IMR-90 (cell line): ENCODE results near the gene ZFAND4. TPM values are rescaled to one million over a fixed set of nuclear protein-coding genes. Genes with fewer than 3 reads are reported as not detected.
A peak's percentile ranks its signal among the peaks of the same experiment; 100 is the strongest.

Experiments used
- ATAC-seq: fragments of 200-7000 bp; cut with Tn5 transposase; 2 replicates; pipeline ENCODE4 v1.9.1; 2020; ENCODE audit warnings: low read depth, mild to moderate bottlenecking, moderate library complexity
- BruUV-seq: library from RNA; stranded (reverse); fragments of 400-500 nt; replicated peaks from 2 replicates; lab custom pipeline; 2021; lab: Mats Ljungman, UMichigan
- CTCF ChIA-PET: fragments of 300-600 bp; formaldehyde crosslinking; extraction: SDS; loops from one replicate; lab custom pipeline; 2021; ENCODE audit warnings: antibody characterized with exemption; lab: Yijun Ruan, JAX
- POLR2A ChIA-PET: fragments of 300-600 bp; sonication (Branson Sonifier 250); formaldehyde crosslinking; loops from one replicate; lab custom pipeline; 2022; ENCODE audit warnings: antibody characterized with exemption; ENCODE audit not compliant: unreplicated experiment; lab: Charles Lee
- DNase-seq: peaks from one replicate; pipeline ENCODE4 v3.0.0; 2013
- H2AFZ ChIP-seq: replicated peaks from 2 replicates; pipeline ENCODE3; 2013; ENCODE audit warnings: low read length, mild to moderate bottlenecking; ENCODE audit not compliant: poor library complexity
- H2AK5ac ChIP-seq: 2 replicates; pipeline ENCODE4 v1.6.1; 2013; ENCODE audit warnings: low read depth, low read length, inconsistent platforms
- H2AK9ac ChIP-seq: replicated peaks from 2 replicates; pipeline ENCODE3; 2013; ENCODE audit warnings: mild to moderate bottlenecking, low read depth, low read length, moderate library complexity; ENCODE audit not compliant: poor library complexity
- H2BK120ac ChIP-seq: 2 replicates; pipeline ENCODE4 v1.6.1; 2013; ENCODE audit warnings: low read depth, low read length, inconsistent platforms
- H2BK15ac ChIP-seq: 3 replicates; pipeline ENCODE4 v1.6.1; 2013; ENCODE audit warnings: low read depth, low read length, inconsistent platforms
- H2BK20ac ChIP-seq: 2 replicates; pipeline ENCODE4 v1.6.1; 2013; ENCODE audit warnings: low read depth, mild to moderate bottlenecking, inconsistent platforms, low read length, moderate library complexity
- H2BK5ac ChIP-seq: 2 replicates; pipeline ENCODE4 v1.6.1; 2013; ENCODE audit warnings: mild to moderate bottlenecking, low read depth, low read length, inconsistent platforms; ENCODE audit not compliant: poor library complexity, severe bottlenecking
- H3K14ac ChIP-seq: replicated peaks from 2 replicates; pipeline ENCODE4 v1.6.1; 2013; ENCODE audit warnings: low read depth, low read length, inconsistent platforms
- H3K18ac ChIP-seq: 2 replicates; pipeline ENCODE4 v1.6.1; 2013; ENCODE audit warnings: low read depth, low read length, control low read depth
- H3K23ac ChIP-seq: 2 replicates; pipeline ENCODE4 v1.6.1; 2013; ENCODE audit warnings: low read depth, low read length, inconsistent platforms
- H3K27ac ChIP-seq: 2 replicates; pipeline ENCODE4 v1.5.1; 2013; ENCODE audit warnings: mild to moderate bottlenecking, control low read depth, low read length; ENCODE audit not compliant: insufficient read depth
- H3K27me3 ChIP-seq: 2 replicates; pipeline ENCODE4 v1.6.1; 2013; ENCODE audit warnings: low read length; ENCODE audit not compliant: control insufficient read depth, insufficient read depth
- H3K36me3 ChIP-seq: 2 replicates; pipeline ENCODE4 v1.6.1; 2013; ENCODE audit warnings: low read length, mixed read lengths; ENCODE audit not compliant: control insufficient read depth, insufficient read depth
- H3K4ac ChIP-seq: 2 replicates; pipeline ENCODE4 v1.6.1; 2013; ENCODE audit warnings: low read depth, low read length, inconsistent platforms
- H3K4me1 ChIP-seq: 2 replicates; pipeline ENCODE4 v1.6.1; 2013; ENCODE audit warnings: low read length, mixed read lengths; ENCODE audit not compliant: control insufficient read depth, insufficient read depth
- H3K4me2 ChIP-seq: 2 replicates; pipeline ENCODE4 v1.6.1; 2013; ENCODE audit warnings: low read depth, mild to moderate bottlenecking, control low read depth, low read length, moderate library complexity
- H3K4me3 ChIP-seq: 2 replicates; pipeline ENCODE4 v1.5.1; 2013; ENCODE audit warnings: low read depth, mild to moderate bottlenecking, control low read depth, low read length, moderate library complexity; ENCODE audit not compliant: insufficient read depth
- H3K56ac ChIP-seq: 2 replicates; pipeline ENCODE4 v1.6.1; 2013; ENCODE audit warnings: low read length, inconsistent platforms; ENCODE audit not compliant: insufficient read depth; ENCODE audit errors: extremely low read depth
- H3K79me1 ChIP-seq, 2 experiments: 2 replicates each; pipeline ENCODE4 v1.6.1; 2013; ENCODE audit warnings: low read length in 2 of 2, inconsistent platforms in 1 of 2, low read depth in 1 of 2
- H3K9ac ChIP-seq: 2 replicates; pipeline ENCODE4 v1.6.1; 2013; ENCODE audit warnings: low read depth, low read length, control low read depth
- H3K9me1 ChIP-seq: 2 replicates; pipeline ENCODE4 v1.6.1; 2013; ENCODE audit warnings: low read length, inconsistent platforms; ENCODE audit not compliant: insufficient read depth
- H3K9me3 ChIP-seq: 2 replicates; pipeline ENCODE4 v1.6.1; 2013; ENCODE audit warnings: low read length; ENCODE audit not compliant: control insufficient read depth, insufficient read depth
- H4K20me1 ChIP-seq: 2 replicates; pipeline ENCODE4 v1.6.1; 2013; ENCODE audit warnings: low read length, inconsistent platforms; ENCODE audit not compliant: insufficient read depth
- H4K5ac ChIP-seq: 2 replicates; pipeline ENCODE4 v1.6.1; 2013; ENCODE audit warnings: mild to moderate bottlenecking, low read depth, low read length, control low read depth
- H4K8ac ChIP-seq, 2 experiments: 2 replicates each; pipeline ENCODE4 v1.6.1; 2013; ENCODE audit warnings: low read depth in 2 of 2, low read length in 2 of 2, control low read depth in 1 of 2, inconsistent platforms in 1 of 2
- H4K91ac ChIP-seq: 2 replicates; pipeline ENCODE4 v1.6.1; 2013; ENCODE audit warnings: low read depth, low read length, inconsistent platforms; ENCODE audit not compliant: insufficient read depth
- FOS ChIP-seq: fragments of 150-350 bp; IDR thresholded peaks from 2 replicates; pipeline ENCODE4 v1.6.1; 2016; ENCODE audit warnings: low read depth, low read length
- RAD21 ChIP-seq: IDR thresholded peaks from 2 replicates; pipeline ENCODE4 v1.6.1; 2012; ENCODE audit warnings: low read length, improper control_type of control experiment
- WGBS, 2 experiments: methylation state at CpG; one replicate each; pipeline versions ENCODE4 v1.1.5 to v1.1.7; 2013; ENCODE audit warnings: missing lambda C conversion rate in 2 of 2; ENCODE audit not compliant: insufficient read length in 1 of 2; ENCODE audit errors: extremely low coverage in 2 of 2; 5-methylcytosine and 5-hydroxymethylcytosine counted together
- dilution Hi-C: fragments of 300-500 bp; cut with HindIII; formaldehyde crosslinking; loops from one replicate; pipeline ENCODE4 v1.14.3; 2018; ENCODE audit warnings: low sequenced_read_pairs; ENCODE audit not compliant: unreplicated experiment
- in situ Hi-C: fragments of 300-500 bp; cut with MboI; formaldehyde crosslinking; loops from 3 replicates; pipeline ENCODE4 v1.14.3; 2019; ENCODE audit warnings: low sequenced_read_pairs, inconsistent platforms, mixed read lengths
- intact Hi-C: fragments of 100-400 bp; cut with micrococcal nuclease; formaldehyde crosslinking; loops from 2 replicates; pipeline ENCODE4 v1.10.0; 2022
- polyA plus RNA-seq, 3 experiments: library from polyadenylated mRNA; depleted of rRNA; stranded (reverse); fragments of >200 nt; gene quantifications; 2 replicates each; pipeline ENCODE4 v1.2.3, GENCODE V29; 2012; ENCODE audit warnings: low replicate concordance in 1 of 3
- total RNA-seq: library from RNA; depleted of rRNA; stranded (reverse); fragments of >200 nt; gene quantifications from 2 replicates; pipeline ENCODE4 v1.2.3, GENCODE V29; 2012

ZFAND4 gene
- total and polyA plus RNA-seq, 2 of the 4 experiments (the other 2 are of a cell fraction) = 2.0 to 3.4 TPM

- H4K5ac ChIP-seq = no peak overlapping the region
- in situ Hi-C loops (no loop called here), dilution Hi-C loops (no loop called here), intact Hi-C loops (no loop called here)
- peak; percentile 29 for DNase-seq
- no peak overlapping the region for H2AFZ ChIP-seq
- no peak overlapping the region for H3K4me2 ChIP-seq
- H4K91ac ChIP-seq = no peak overlapping the region
- WGBS, 2 experiments = 67% methylated on average over 1 of the region's 3 CpGs; no CpG with 5 or more reads in 1 of the 2 experiments
- peaks cover 5% of the 10 kb centered on the region; the same call in 1 of the 2 replicates for H4K20me1 ChIP-seq
- no peak overlapping the region for H3K27ac ChIP-seq
- H2AK5ac ChIP-seq = no peak overlapping the region
- no peak overlapping the region for H3K4ac ChIP-seq
- H3K36me3 ChIP-seq = no peaks in the 10 kb centered on the region
- BruUV-seq = no TSS peak
- no peak overlapping the region for H2BK5ac ChIP-seq
- H3K9ac ChIP-seq = no peak overlapping the region
- no peak overlapping the region for H3K18ac ChIP-seq
- no peak overlapping the region for H3K14ac ChIP-seq
- H3K23ac ChIP-seq = no peak overlapping the region
- H3K9me3 ChIP-seq = no peaks in the 10 kb centered on the region
- H3K56ac ChIP-seq = no peak overlapping the region
- H3K79me1 ChIP-seq = peaks cover 0 to 9% of the 10 kb centered on the region in 2 experiments; a peak in 2 of 4 replicates
- ATAC-seq = no peak
- no peak overlapping the region for H4K8ac ChIP-seq
- TF ChIP-seq FOS (0 out of 2 replicates have a peak, but pooled peaks have one; percentile 10), RAD21 (no peak)
- no peak overlapping the region for H2BK15ac ChIP-seq
- no peaks in the 10 kb centered on the region for H3K27me3 ChIP-seq
- no peak overlapping the region for H2BK20ac ChIP-seq
- ChIA-PET POLR2A (no interaction called here), CTCF (no interaction called here)
- no peak overlapping the region for H2AK9ac ChIP-seq
- no peaks in the 10 kb centered on the region for H3K9me1 ChIP-seq
- no peak overlapping the region for H2BK120ac ChIP-seq
- H3K4me1 ChIP-seq = no peaks in the 10 kb centered on the region
- H3K4me3 ChIP-seq = no peak overlapping the region
These were observed 90.8 kb downstream of the ZFAND4 start for GRCh38 chr10:45581582-45582385.
